K562 (cell line): ENCODE results near the gene FXYD4. TPM values are rescaled to one million over a fixed set of nuclear protein-coding genes. Genes with fewer than 3 reads are reported as not detected.

Experiments
- BRD9 ChIP-seq: fragments of 450-650 bp; IDR thresholded peaks from 2 replicates; pipeline ENCODE4 v1.6.1; 2018; ENCODE audit warnings: low read depth; ENCODE audit not compliant: partially characterized antibody
- CTCF ChIP-seq, 3 experiments: IDR thresholded peaks in 2 of 3; conservative IDR thresholded peaks in 1 of 3; 2 replicates each; pipeline ENCODE4 v1.5.1; 2011 to 2012; ENCODE audit warnings: low read length in 3 of 3, mild to moderate bottlenecking in 3 of 3, control low read depth in 2 of 3, improper control_type of control experiment in 1 of 3, inconsistent platforms in 1 of 3, low read depth in 1 of 3, mixed read lengths in 1 of 3, moderate library complexity in 1 of 3; ENCODE audit not compliant: insufficient read depth in 2 of 3
- DACH1 ChIP-seq: fragments of 450-650 bp; IDR thresholded peaks from 2 replicates; pipeline ENCODE4 v1.6.1; 2018; ENCODE audit not compliant: partially characterized antibody
- DNMT1 ChIP-seq: fragments of 450-650 bp; IDR thresholded peaks from 2 replicates; pipeline ENCODE4 v1.6.1; 2016; ENCODE audit warnings: antibody characterized with exemption, mild to moderate bottlenecking
- E2F3 ChIP-seq: fragments of 250-450 bp; sonication (Bioruptor Pico); IDR thresholded peaks from 2 replicates; pipeline ENCODE4 v1.4.0; 2020; ENCODE audit warnings: mild to moderate bottlenecking
- FOXA3 ChIP-seq, 2 experiments: fragments of 450-650 bp in 1 of 2; sonication (generic) in 1 of 2; formaldehyde crosslinking; IDR thresholded peaks in 1 of 2; conservative IDR thresholded peaks in 1 of 2; 2 replicates each; pipeline versions ENCODE4 v1.4.0 to v1.8.0; 2020 to 2022; ENCODE audit warnings: mild to moderate bottlenecking in 2 of 2, missing genetic modification reagents in 1 of 2
- HDAC2 ChIP-seq: fragments of 450-650 bp; IDR thresholded peaks from 2 replicates; pipeline ENCODE4 v1.6.1; 2016; ENCODE audit warnings: mild to moderate bottlenecking
- KAT7 ChIP-seq: sonication (generic); formaldehyde crosslinking; IDR thresholded peaks from 2 replicates; pipeline ENCODE4 v1.8.0; 2022; ENCODE audit warnings: missing genetic modification reagents, mild to moderate bottlenecking, borderline replicate concordance
- KDM1A ChIP-seq, 2 experiments: fragments of 450-650 bp; IDR thresholded peaks; 2 replicates each; pipeline ENCODE4 v1.6.1; 2016; ENCODE audit warnings: mild to moderate bottlenecking in 2 of 2
- KDM4B ChIP-seq, 2 experiments: fragments of 450-650 bp in 1 of 2; sonication (generic) in 1 of 2; IDR thresholded peaks; 2 replicates each; pipeline ENCODE4 v1.6.1; 2016 to 2017; ENCODE audit warnings: borderline replicate concordance in 2 of 2, antibody characterized with exemption in 1 of 2, low read depth in 1 of 2, mild to moderate bottlenecking in 1 of 2
- KLF16 ChIP-seq: IDR thresholded peaks from 2 replicates; pipeline ENCODE4 v1.6.1; 2016; ENCODE audit warnings: antibody characterized with exemption
- L3MBTL2 ChIP-seq: fragments of 450-650 bp; IDR thresholded peaks from 2 replicates; pipeline ENCODE4 v1.6.1; 2016; ENCODE audit warnings: mild to moderate bottlenecking, moderate library complexity
- MECOM ChIP-seq: fragments of 250-450 bp; sonication (Bioruptor Pico); IDR thresholded peaks from 2 replicates; pipeline ENCODE4 v1.8.0; 2022; ENCODE audit warnings: inconsistent platforms
- NFATC3 ChIP-seq: fragments of 450-650 bp; IDR thresholded peaks from 2 replicates; pipeline ENCODE4 v1.6.1; 2017; ENCODE audit warnings: mild to moderate bottlenecking
- NFXL1 ChIP-seq: fragments of 450-650 bp; formaldehyde crosslinking; IDR thresholded peaks from 2 replicates; pipeline ENCODE4 v1.4.0; 2021; ENCODE audit warnings: mild to moderate bottlenecking
- POLR2AphosphoS5 ChIP-seq: IDR thresholded peaks from 2 replicates; pipeline ENCODE4 v1.6.1; 2011; ENCODE audit warnings: mild to moderate bottlenecking, low read depth, low read length, moderate library complexity; ENCODE audit not compliant: control insufficient read depth, insufficient read depth
- RBM25 ChIP-seq: fragments of 200-400 bp; formaldehyde crosslinking; IDR thresholded peaks from 2 replicates; pipeline ENCODE4 v1.6.1; 2018; ENCODE audit warnings: low read length, low read depth, moderate library complexity; ENCODE audit not compliant: severe bottlenecking
- RHOXF2B ChIP-seq: fragments of 250-450 bp; sonication (Bioruptor Pico); conservative IDR thresholded peaks from 2 replicates; pipeline ENCODE4 v1.5.1; 2021
- SMAD4 ChIP-seq: fragments of 250-450 bp; sonication (Bioruptor Pico); conservative IDR thresholded peaks from 2 replicates; pipeline ENCODE4 v1.8.0; 2021; ENCODE audit warnings: inconsistent platforms, mild to moderate bottlenecking, moderate library complexity
- TGIF2 ChIP-seq: sonication (generic); formaldehyde crosslinking; IDR thresholded peaks from 2 replicates; pipeline ENCODE4 v1.8.1; 2022; ENCODE audit warnings: mild to moderate bottlenecking, missing genetic modification reagents, moderate library complexity
- YY1 ChIP-seq, 3 experiments: IDR thresholded peaks; 2 replicates each; pipeline ENCODE4 v1.6.1; 2011; ENCODE audit warnings: low read length in 2 of 3, mild to moderate bottlenecking in 2 of 3, moderate library complexity in 2 of 3, borderline replicate concordance in 1 of 3, control low read depth in 1 of 3, low read depth in 1 of 3; ENCODE audit not compliant: insufficient read depth in 3 of 3, insufficient replicate concordance in 2 of 3, control insufficient read depth in 1 of 3, insufficient read length in 1 of 3; ENCODE audit errors: extremely low read depth in 1 of 3
- ZNF224 ChIP-seq: sonication (generic); formaldehyde crosslinking; IDR thresholded peaks from 2 replicates; pipeline ENCODE4 v1.8.0; 2022; ENCODE audit warnings: mild to moderate bottlenecking, missing genetic modification reagents
- ZNF263 ChIP-seq: sonication (generic); formaldehyde crosslinking; IDR thresholded peaks from 2 replicates; pipeline ENCODE4 v1.8.0; 2022; ENCODE audit warnings: mild to moderate bottlenecking, missing genetic modification reagents, borderline replicate concordance
- ZNF584 ChIP-seq: fragments of 200-800 bp; sonication (Bioruptor generic); IDR thresholded peaks from 2 replicates; pipeline ENCODE4 v1.6.1; 2016; ENCODE audit warnings: low read depth, mild to moderate bottlenecking, missing genetic modification characterization, missing compliant biosample characterization
- polyA plus RNA-seq, 8 experiments: library from polyadenylated mRNA; depleted of rRNA in 4 of 8; stranded (reverse) in 5 of 8; unstranded in 3 of 8; fragments of >200 nt; fragmentation: Nextera tagmentation in 2 of 8; fragmentation: Illumina TruSeq in 1 of 8; extraction: Ambion mirVana in 2 of 8; extraction: Trizol in 1 of 8; gene quantifications; 2 replicates each; pipeline versions ENCODE4 v1.2.1 to v1.2.3, GENCODE V29; 2011 to 2014; ENCODE audit warnings: inconsistent platforms in 1 of 8, missing spikeins in 1 of 8
- total RNA-seq, 7 experiments: library from RNA; depleted of rRNA in 6 of 7; stranded (reverse); fragments of >200 nt in 6 of 7; fragmentation: Illumina TruSeq in 2 of 7; extraction: Trizol in 2 of 7; gene quantifications; 2 replicates each; pipeline versions ENCODE4 v1.2.1 to v1.2.3, GENCODE V29; 2011 to 2021; ENCODE audit warnings: low replicate concordance in 1 of 7
- TF ChIP-seq, protein P1 (sequence below): IDR thresholded peaks from 2 replicates; pipeline ENCODE4 v1.6.1; 2012; ENCODE audit warnings: low read depth, low read length, improper control_type of control experiment, borderline replicate concordance

The FXYD4 gene
- total and polyA plus RNA-seq, 9 of the 15 experiments (the other 6 are each of a cell fraction or from before 2014, with no cell fraction given) = not detected

- TF ChIP-seq, protein P1, sequence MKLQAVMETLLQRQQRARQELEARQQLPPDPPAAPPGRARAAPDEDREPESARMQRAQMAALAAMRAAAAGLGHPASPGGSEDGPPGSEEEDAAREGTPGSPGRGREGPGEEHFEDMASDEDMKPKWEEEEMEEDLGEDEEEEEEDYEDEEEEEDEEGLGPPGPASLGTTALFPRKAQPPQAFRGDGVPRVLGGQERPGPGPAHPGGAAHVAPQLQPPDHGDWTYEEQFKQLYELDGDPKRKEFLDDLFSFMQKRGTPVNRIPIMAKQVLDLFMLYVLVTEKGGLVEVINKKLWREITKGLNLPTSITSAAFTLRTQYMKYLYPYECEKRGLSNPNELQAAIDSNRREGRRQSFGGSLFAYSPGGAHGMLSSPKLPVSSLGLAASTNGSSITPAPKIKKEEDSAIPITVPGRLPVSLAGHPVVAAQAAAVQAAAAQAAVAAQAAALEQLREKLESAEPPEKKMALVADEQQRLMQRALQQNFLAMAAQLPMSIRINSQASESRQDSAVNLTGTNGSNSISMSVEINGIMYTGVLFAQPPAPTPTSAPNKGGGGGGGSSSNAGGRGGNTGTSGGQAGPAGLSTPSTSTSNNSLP = no peak
- TF ChIP-seq L3MBTL2 = peak; percentile 62
- TF ChIP-seq BRD9 = no peak
- TF ChIP-seq FOXA3 (CRISPR knock-in tag; conservative IDR thresholded peaks at IDR 0.05 in 1 of 2, IDR thresholded peaks at IDR 0.05 in 1 of 2) = peak; percentile 91 to 93
- peak; percentile 85; the same call in 1 of the 2 replicates for TF ChIP-seq SMAD4 (CRISPR knock-in tag)
- TF ChIP-seq DNMT1 = no peak
- 0 out of 2 replicates have a peak, but pooled peaks have one; percentile 4 for TF ChIP-seq HDAC2
- TF ChIP-seq KAT7 (CRISPR knock-in tag) = no peak
- TF ChIP-seq MECOM = 0 out of 2 replicates have a peak, but pooled peaks have one; percentile 43
- no peak for TF ChIP-seq KLF16
- TF ChIP-seq TGIF2 (CRISPR knock-in tag) = no peak
- peak in 1 of 2 experiments; percentile 57; a peak in 1 of 4 replicates for TF ChIP-seq KDM4B (IDR thresholded peaks at IDR 0.05; ENCODE audit: borderline replicate concordance in 2 of 2, low read depth in 1 of 2)
- no peak for TF ChIP-seq NFXL1 (CRISPR knock-in tag)
- TF ChIP-seq RHOXF2B = no peak
- TF ChIP-seq POLR2AphosphoS5 = peak; percentile 78
- TF ChIP-seq RBM25 = no peak
- TF ChIP-seq DACH1 = no peak
- peak in 1 of 3 experiments; percentile 47 for TF ChIP-seq YY1 (IDR thresholded peaks at IDR 0.05; ENCODE audit: borderline replicate concordance in 1 of 3, control insufficient read depth in 1 of 3, extremely low read depth in 1 of 3, insufficient read depth in 3 of 3, insufficient read length in 1 of 3, insufficient replicate concordance in 2 of 3, low read depth in 1 of 3, low read length in 2 of 3)
- no peak for TF ChIP-seq NFATC3
- 0 out of 2 replicates have a peak, but pooled peaks have one; percentile 3 for TF ChIP-seq ZNF584 (CRISPR knock-in tag)
- no peak for TF ChIP-seq CTCF (IDR thresholded peaks at IDR 0.05 in 2 of 3, conservative IDR thresholded peaks at IDR 0.05 in 1 of 3; ENCODE audit: insufficient read depth in 2 of 3, low read depth in 1 of 3, low read length in 3 of 3)
- no peak for TF ChIP-seq KDM1A (IDR thresholded peaks at IDR 0.05)
- peak; percentile 97 for TF ChIP-seq E2F3 (CRISPR knock-in tag)
- peak; percentile 46; the same call in 1 of the 2 replicates for TF ChIP-seq ZNF224
- TF ChIP-seq ZNF263 = no peak
These were observed 24.9 kb downstream of the FXYD4 start (continued) for GRCh38 chr10:43396061-43396927.
